HPDE6-E6E7 (cell line): ENCODE measurements around the gene PM20D2.

Source experiments
- DNase-seq: peaks from one replicate; pipeline ENCODE4 v3.0.0; 2011; ENCODE audit warnings: missing footprints; ENCODE audit errors: extremely low spot score

The PM20D2 gene

DNA sequence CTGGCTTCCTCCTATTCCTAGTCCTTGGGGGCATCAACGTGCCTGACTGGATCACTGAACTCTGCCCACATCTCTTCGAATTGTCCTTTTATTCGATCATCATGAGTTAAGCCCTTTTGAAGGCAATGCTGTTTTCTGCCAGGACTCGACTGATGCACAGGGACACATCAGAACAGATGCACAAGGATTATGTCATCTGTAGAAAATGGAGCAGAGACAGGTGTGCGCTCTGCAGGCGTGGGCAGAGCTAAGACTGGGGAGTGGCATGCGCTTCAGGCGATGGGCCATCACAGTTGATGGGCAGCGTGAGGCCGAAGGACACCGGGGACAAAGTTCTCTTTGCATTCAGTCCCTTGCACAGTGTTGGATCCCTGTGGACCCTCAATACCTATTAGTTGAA lies 58.2 kb downstream of the PM20D2 start:
- no peak for DNase-seq

DNA sequence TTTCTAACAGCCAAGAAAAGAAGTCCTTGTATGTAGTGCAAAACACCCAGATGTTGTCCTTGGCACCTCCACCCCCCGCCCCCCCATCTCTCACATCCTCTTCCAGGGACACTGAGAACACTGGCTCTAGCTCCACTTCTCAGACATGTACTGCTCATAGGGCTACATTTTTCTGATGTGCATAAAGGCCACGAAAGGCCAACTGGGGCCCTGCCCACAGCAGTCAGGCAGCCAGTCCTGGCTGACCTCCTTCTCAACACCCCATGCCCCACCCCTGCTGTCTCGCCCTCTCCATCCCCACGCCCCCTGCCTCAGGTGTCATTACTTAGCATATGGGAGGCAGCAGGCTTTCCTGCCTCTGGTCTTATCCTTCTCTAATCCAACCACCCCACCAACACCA lies 60.0 kb downstream of the PM20D2 start:
- DNase-seq = no peak

DNA sequence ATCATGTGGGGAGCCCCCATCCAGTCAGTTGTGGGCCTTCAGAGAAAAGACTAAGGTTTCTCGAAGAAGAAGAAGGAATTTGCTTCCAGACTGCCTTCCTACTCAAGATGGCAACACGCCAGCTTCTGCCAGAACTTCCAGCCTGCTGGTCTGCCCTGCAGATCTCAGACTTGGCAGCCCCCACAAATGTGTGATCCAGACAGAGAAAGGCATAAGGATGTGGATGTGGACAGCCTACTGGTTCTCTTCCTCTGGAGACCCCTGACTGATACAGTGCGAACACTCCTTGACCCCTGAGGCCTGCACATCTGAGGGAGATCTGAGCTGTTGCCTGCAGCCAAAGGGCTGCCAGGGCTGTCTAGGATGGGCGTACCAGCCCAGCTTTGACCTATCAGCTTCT lies 62.7 kb downstream of the PM20D2 start:
- DNase-seq = no peak

DNA sequence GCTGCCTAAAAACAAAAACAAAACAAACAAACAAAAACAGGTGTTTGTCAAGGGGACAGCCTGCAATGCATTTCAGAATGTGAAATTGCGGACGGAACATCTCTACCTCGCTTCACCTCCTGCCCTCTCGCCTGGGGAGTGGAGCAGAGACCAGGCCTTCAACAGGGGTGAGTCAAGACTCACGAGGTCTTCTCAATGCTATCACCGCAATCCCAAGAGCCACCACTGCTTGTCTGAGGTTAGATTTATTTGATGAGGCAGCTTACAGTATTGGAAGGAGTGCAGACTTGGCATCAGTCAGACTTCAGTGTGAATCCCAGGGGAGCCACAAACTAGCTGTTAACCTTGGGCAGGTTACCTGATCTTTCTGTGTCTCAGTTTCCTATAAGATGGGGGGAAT lies 63.6 kb downstream of the PM20D2 start:
- DNase-seq = no peak

DNA sequence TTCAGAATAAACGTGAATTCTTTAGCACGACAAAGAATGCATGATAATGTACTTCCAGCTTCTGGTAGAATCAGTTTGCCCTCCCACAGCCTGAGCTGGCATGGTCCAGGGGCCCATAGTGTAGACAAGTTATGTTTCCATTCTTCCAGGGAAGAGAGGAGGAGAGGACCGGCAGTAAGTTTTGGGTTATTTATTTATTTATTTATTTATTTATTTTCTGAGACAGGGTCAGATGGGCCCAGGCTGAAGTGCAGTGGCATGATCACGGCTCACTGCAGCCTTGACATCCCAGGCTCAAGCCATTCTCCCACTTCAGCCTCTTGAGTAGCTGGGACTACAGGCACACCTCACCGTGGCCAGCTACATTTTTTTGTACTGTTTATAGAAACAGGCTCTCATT lies 66.6 kb downstream of the PM20D2 start:
- no peak for DNase-seq

DNA sequence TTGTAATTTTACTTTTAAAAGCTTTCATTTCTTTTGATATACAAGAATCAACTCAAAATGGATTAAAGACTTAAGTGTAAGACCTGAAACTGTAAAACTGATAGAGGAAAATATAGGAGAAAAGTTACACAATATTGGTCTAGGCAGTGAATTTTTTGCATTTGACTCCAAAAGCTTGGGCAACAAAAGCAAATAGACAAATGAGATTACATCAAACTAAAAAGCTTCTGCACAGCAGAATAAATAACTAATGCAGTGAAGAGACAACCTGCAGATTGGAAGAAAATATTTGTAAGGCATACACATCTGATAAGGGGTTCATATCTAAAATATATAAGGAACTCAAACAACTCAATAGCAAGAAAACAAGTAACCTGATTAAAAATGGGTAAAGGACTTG lies 68.3 kb downstream of the PM20D2 start:
- no peak for DNase-seq
